ENCODE results near the gene FGF21. TPM values are rescaled to one million over a fixed set of nuclear protein-coding genes. Genes with fewer than 3 reads are reported as not detected.

FGF21 gene
- total RNA-seq, 2 donors from 2014 or later: not detected

- no peak for DNase-seq (ENCODE audit: low spot score)
- intact Hi-C loops (cut with DNase I): no loop called here
Measured at GRCh38 chr19:48802623-48803022, 47.3 kb downstream of the FGF21 start.

- intact Hi-C loops (cut with DNase I): no loop called here
- no peak for DNase-seq (ENCODE audit: low spot score)
Measured at GRCh38 chr19:48804496-48804895, 49.2 kb downstream of the FGF21 start.

- DNase-seq (ENCODE audit: low spot score): no peak
- intact Hi-C loops (cut with DNase I): no loop called here
Measured at GRCh38 chr19:48805452-48805851, 50.1 kb downstream of the FGF21 start.

GRCh38 chr19:48806518-48806817, 51.1 kb downstream of the FGF21 start:
- intact Hi-C loops (cut with DNase I): no loop called here
- no peak for DNase-seq (ENCODE audit: low spot score)

- DNase-seq (ENCODE audit: low spot score): no peak
- intact Hi-C loops (cut with DNase I): no loop called here
Measured at GRCh38 chr19:48806818-48807589, 51.7 kb downstream of the FGF21 start.

GRCh38 chr19:48807590-48808308, 52.4 kb downstream of the FGF21 start:
- no peak for DNase-seq (ENCODE audit: low spot score)
- intact Hi-C loops (cut with DNase I): no loop called here

Other genes starting within 250 kb of the FGF21 start
- under 1 TPM; 0.19 to 0.57 TPM for gene LMTK3, start 243.7 kb upstream of the FGF21 start, total RNA-seq
- under 1 TPM in 1 of 2 donors, not detected in 1; 0.60 TPM for gene SULT2B1, start 203.4 kb upstream of the FGF21 start, total RNA-seq
- not detected for gene SPACA4, start 148.8 kb upstream of the FGF21 start, total RNA-seq
- gene FAM83E, start 140.4 kb upstream of the FGF21 start, total RNA-seq: not detected
- 100 to 1,000 TPM; 746 to 777 TPM for gene RPL18, start 136.3 kb upstream of the FGF21 start, total RNA-seq
- 10 to 100 TPM in 1 of 2 donors, 1 to 10 TPM in 1; 8.5 to 12.1 TPM for gene SPHK2, start 136.0 kb upstream of the FGF21 start, total RNA-seq
- gene DBP, start 118.1 kb upstream of the FGF21 start, total RNA-seq: 1 to 10 TPM; 1.8 to 3.6 TPM
- 1 to 10 TPM; 4.8 to 5.7 TPM for gene CA11, start 109.3 kb upstream of the FGF21 start, total RNA-seq
- under 1 TPM; 0.28 to 0.38 TPM for gene NTN5, start 82.5 kb upstream of the FGF21 start, total RNA-seq
- gene FUT2, start 59.6 kb upstream of the FGF21 start, total RNA-seq: not detected
- 1 to 10 TPM in 1 of 2 donors, under 1 TPM in 1; 0.90 to 1.1 TPM for gene MAMSTR, start 35.8 kb upstream of the FGF21 start, total RNA-seq
- gene RASIP1, start 14.9 kb upstream of the FGF21 start, total RNA-seq: 10 to 100 TPM; 13.8 to 19.2 TPM
- gene IZUMO1, start 8.6 kb upstream of the FGF21 start, total RNA-seq: under 1 TPM; 0.52 to 0.56 TPM
- gene FUT1, start 2.9 kb upstream of the FGF21 start, total RNA-seq: 1 to 10 TPM; 1.5 to 2.1 TPM
- gene BCAT2, start 55.5 kb downstream of the FGF21 start, total RNA-seq: 10 to 100 TPM; 21.7 to 24.9 TPM
- gene HSD17B14, start 81.0 kb downstream of the FGF21 start, total RNA-seq: 1 to 10 TPM; 5.6 to 6.6 TPM
- 10 to 100 TPM; 91.0 to 91.2 TPM for gene PLEKHA4, start 113.1 kb downstream of the FGF21 start, total RNA-seq
- 100 to 1,000 TPM in 1 of 2 donors, 10 to 100 TPM in 1; 72.8 to 172 TPM for gene PPP1R15A, start 116.9 kb downstream of the FGF21 start, total RNA-seq
- gene TULP2, start 143.2 kb downstream of the FGF21 start, total RNA-seq: 1 to 10 TPM in 1 of 2 donors, under 1 TPM in 1; 0.86 to 1.9 TPM
- 100 to 1,000 TPM; 219 to 282 TPM for gene NUCB1, start 144.8 kb downstream of the FGF21 start, total RNA-seq
- gene DHDH, start 178.2 kb downstream of the FGF21 start, total RNA-seq: not detected
- gene BAX, start 199.4 kb downstream of the FGF21 start, total RNA-seq: 10 to 100 TPM; 44.6 to 53.4 TPM
- 1,000 to 10,000 TPM; 2,854 to 3,275 TPM for gene FTL, start 209.8 kb downstream of the FGF21 start, total RNA-seq
- gene GYS1, start 237.8 kb downstream of the FGF21 start, total RNA-seq: 10 to 100 TPM; 28.0 to 39.5 TPM
- 10 to 100 TPM; 34.7 to 43.1 TPM for gene RUVBL2, start 238.4 kb downstream of the FGF21 start, total RNA-seq